MCF 10A (cell line): Measurements from ENCODE around the gene RPS6KA2. TPM values are rescaled to one million over a fixed set of nuclear protein-coding genes. Genes with fewer than 3 reads are reported as not detected.

Experiments used
- BruUV-seq: library from RNA; stranded (reverse); fragments of 400-500 nt; replicated peaks from 2 replicates; lab custom pipeline; 2021; lab: Mats Ljungman, UMichigan
- CTCF ChIA-PET: fragments of 300-600 bp; sonication (Branson Sonifier 250); formaldehyde crosslinking; extraction: SDS; loops from one replicate; lab custom pipeline; 2021; ENCODE audit warnings: antibody characterized with exemption, inconsistent platforms; lab: Yijun Ruan, JAX
- POLR2A ChIA-PET: fragments of 300-600, 350-650 bp; sonication (Branson Sonifier 250); formaldehyde crosslinking; extraction: SDS; loops from one replicate; lab custom pipeline; 2020; ENCODE audit warnings: antibody characterized with exemption, inconsistent platforms; lab: Yijun Ruan, JAX
- DNase-seq: peaks from one replicate; pipeline ENCODE4 v3.0.0-alpha.2; 2018; ENCODE audit not compliant: unreplicated experiment
- H3K27ac Mint-ChIP-seq: one replicate; pipeline ENCODE4 v1.8.0; 2022; ENCODE audit warnings: mild to moderate bottlenecking, low read depth, mixed read lengths; ENCODE audit not compliant: unreplicated experiment
- H3K27me3 Mint-ChIP-seq: one replicate; pipeline ENCODE4 v1.8.0; 2022; ENCODE audit warnings: mixed read lengths; ENCODE audit not compliant: insufficient read depth, unreplicated experiment
- H3K36me3 Mint-ChIP-seq: one replicate; pipeline ENCODE4 v1.8.0; 2022; ENCODE audit warnings: mild to moderate bottlenecking, moderate library complexity, mixed read lengths; ENCODE audit not compliant: insufficient read depth, unreplicated experiment
- H3K4me1 Mint-ChIP-seq: one replicate; pipeline ENCODE4 v1.8.0; 2022; ENCODE audit warnings: mixed read lengths; ENCODE audit not compliant: insufficient read depth, unreplicated experiment
- H3K4me3 Mint-ChIP-seq: one replicate; pipeline ENCODE4 v1.8.0; 2022; ENCODE audit warnings: mild to moderate bottlenecking, moderate library complexity, mixed read lengths; ENCODE audit not compliant: unreplicated experiment
- H3K9me3 Mint-ChIP-seq: one replicate; pipeline ENCODE4 v1.8.0; 2022; ENCODE audit warnings: mixed read lengths; ENCODE audit not compliant: unreplicated experiment
- CTCF ChIP-seq: fragments of 200-600 bp; IDR thresholded peaks from one replicate; pipeline ENCODE4 v1.8.0; 2022; ENCODE audit warnings: antibody characterized with exemption, mild to moderate bottlenecking; ENCODE audit not compliant: unreplicated experiment
- intact Hi-C: fragments of 100-400 bp; cut with micrococcal nuclease; formaldehyde crosslinking; loops from 2 replicates; pipeline ENCODE4 v1.14.1; 2022
- total RNA-seq: library from RNA; stranded (reverse); gene quantifications from 2 replicates; pipeline ENCODE4 v1.2.3, GENCODE V29; 2022

RPS6KA2 gene
- total RNA-seq, 1 experiment from 2014 or later, result 126 TPM

DNA sequence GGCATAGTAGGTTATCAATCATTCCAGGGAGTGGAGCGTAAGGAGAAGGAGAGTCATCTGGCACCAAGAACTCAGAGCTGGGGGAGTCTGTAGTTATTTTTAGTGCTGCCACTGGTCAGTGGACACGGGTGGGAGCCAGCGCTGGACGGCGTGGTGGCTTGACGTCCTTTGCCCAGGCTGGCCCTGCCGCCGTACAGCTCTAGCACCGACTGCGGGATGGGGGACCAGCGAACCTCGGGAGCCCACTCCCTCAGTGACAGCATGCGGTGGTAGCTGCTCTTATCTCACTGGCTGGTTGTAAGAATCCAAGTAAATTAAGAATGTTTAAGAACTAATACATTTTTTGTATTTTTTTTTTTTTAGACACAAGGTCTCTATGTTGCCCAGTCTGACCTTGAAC lies 32.5 kb upstream of the RPS6KA2 start:
- BruUV-seq, result no TSS peak
- no peak overlapping the region for H3K27ac Mint-ChIP-seq
- intact Hi-C loops, result no loop called here
- no peak for DNase-seq
- ChIA-PET POLR2A (no interaction called here), CTCF (no interaction called here)
- no peaks in the 10 kb centered on the region for H3K36me3 Mint-ChIP-seq
- no peak overlapping the region for H3K4me3 Mint-ChIP-seq
- no peaks in the 10 kb centered on the region for H3K4me1 Mint-ChIP-seq
- TF ChIP-seq CTCF, result no peak
- no peaks in the 10 kb centered on the region for H3K9me3 Mint-ChIP-seq
- peaks cover 60% of the 10 kb centered on the region for H3K27me3 Mint-ChIP-seq

GRCh38 chr6:166658792-166659150 lies 31.7 kb upstream of the RPS6KA2 start:
- CTCF ChIA-PET, result no interaction called here
- POLR2A ChIA-PET, result interaction anchor here (0.5 to 0.6 kb wide), 2 partner anchors 21 to 38 kb away, joined by 3 read pairs; no protein-coding TSS in a partner anchor
- no peak overlapping the region for H3K27ac Mint-ChIP-seq
- no peak for TF ChIP-seq CTCF
- no peaks in the 10 kb centered on the region for H3K4me1 Mint-ChIP-seq
- intact Hi-C loops, result no loop called here
- no peak for DNase-seq
- H3K9me3 Mint-ChIP-seq, result no peaks in the 10 kb centered on the region
- BruUV-seq, result no TSS peak
- H3K4me3 Mint-ChIP-seq, result no peak overlapping the region
- H3K27me3 Mint-ChIP-seq, result peaks cover 52% of the 10 kb centered on the region
- H3K36me3 Mint-ChIP-seq, result no peaks in the 10 kb centered on the region

DNA sequence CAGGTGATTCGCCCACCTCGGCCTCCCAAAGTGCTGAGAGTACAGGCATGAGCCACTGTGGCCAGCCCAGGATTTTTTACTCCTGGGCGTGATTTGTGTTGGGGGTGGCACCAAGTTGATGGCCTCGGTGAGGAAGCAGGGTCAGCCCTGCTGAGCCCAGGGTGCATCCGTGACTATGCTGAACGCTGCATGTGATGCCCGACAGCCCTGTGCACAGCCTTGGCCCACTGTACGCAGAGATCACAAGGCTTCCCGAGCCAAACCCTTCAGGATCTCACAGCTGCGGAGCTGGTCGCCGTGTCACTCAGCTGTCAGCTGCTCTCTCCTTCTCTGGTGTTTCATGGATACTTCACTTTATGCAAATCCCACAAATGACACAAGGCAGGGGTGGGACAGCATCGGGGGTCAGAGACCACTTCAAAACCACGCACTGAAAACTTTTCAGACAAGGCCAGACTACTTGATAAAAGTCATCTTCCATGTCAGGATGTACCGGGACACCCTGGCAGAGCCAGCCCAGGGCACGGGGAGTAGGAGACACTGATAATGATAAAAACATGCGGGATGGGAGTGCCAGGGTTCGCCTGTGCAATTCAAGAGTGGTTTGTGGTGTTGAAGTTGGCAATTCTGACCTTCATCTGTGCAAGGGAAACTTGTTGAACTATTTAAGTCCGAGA lies 31.2 kb upstream of the RPS6KA2 start:
- BruUV-seq, result no TSS peak
- H3K4me3 Mint-ChIP-seq, result no peak overlapping the region
- no peak for DNase-seq
- H3K36me3 Mint-ChIP-seq, result no peaks in the 10 kb centered on the region
- peaks cover 47% of the 10 kb centered on the region for H3K27me3 Mint-ChIP-seq
- no peak overlapping the region for H3K27ac Mint-ChIP-seq
- ChIA-PET CTCF (interaction anchor here (1.0 kb wide), 1 partner anchor 8 kb away, joined by 3 read pairs; no protein-coding TSS in a partner anchor), POLR2A (no interaction called here)
- H3K9me3 Mint-ChIP-seq, result no peaks in the 10 kb centered on the region
- intact Hi-C loops, result no loop called here
- H3K4me1 Mint-ChIP-seq, result no peaks in the 10 kb centered on the region
- TF ChIP-seq CTCF, result no peak

- Mint-ChIP-seq H3K27ac (no peak overlapping the region), H3K9me3 (no peaks in the 10 kb centered on the region), H3K27me3 (peaks cover 39% of the 10 kb centered on the region), H3K36me3 (no peaks in the 10 kb centered on the region), H3K4me1 (no peaks in the 10 kb centered on the region), H3K4me3 (no peak overlapping the region)
- POLR2A ChIA-PET, result interaction anchor here (0.7 kb wide), 1 partner anchor 30 kb away, joined by 6 read pairs; the partner anchor contains the start of gene RPS6KA2
- no TSS peak for BruUV-seq
- TF ChIP-seq CTCF, result no peak
- DNase-seq, result no peak
- intact Hi-C loops, result no loop called here
- CTCF ChIA-PET, result interaction anchor here (0.7 to 1.0 kb wide), 2 partner anchors 8 to 56 kb away, joined by 3 read pairs; no protein-coding TSS in a partner anchor
Measured at GRCh38 chr6:166657531-166657930, 30.5 kb upstream of the RPS6KA2 start.
